Activated naive CD8-positive, alpha-beta T cell (primary cell): ENCODE measurements around the gene ABCD2.
"Not testable (repeated sequence)": the region's sequence is repeated elsewhere in the genome, so short reads cannot be mapped to it uniquely, and the experiment has no call there.

Experiments
- H3K27ac Mint-ChIP-seq: one replicate; pipeline ENCODE4 v1.8.0; 2021; ENCODE audit warnings: mixed read lengths
- H3K27me3 Mint-ChIP-seq: one replicate; pipeline ENCODE4 v1.8.0; 2021; ENCODE audit warnings: mixed read lengths
- H3K36me3 Mint-ChIP-seq: one replicate; pipeline ENCODE4 v1.8.0; 2021; ENCODE audit warnings: mixed read lengths
- H3K4me1 Mint-ChIP-seq: one replicate; pipeline ENCODE4 v1.8.0; 2021; ENCODE audit warnings: low read depth, mixed read lengths
- H3K4me3 Mint-ChIP-seq: one replicate; pipeline ENCODE4 v1.8.0; 2021; ENCODE audit warnings: mild to moderate bottlenecking, mixed read lengths
- H3K9me3 Mint-ChIP-seq: one replicate; pipeline ENCODE4 v1.8.0; 2021; ENCODE audit warnings: low read depth, mixed read lengths

ABCD2 gene

DNA sequence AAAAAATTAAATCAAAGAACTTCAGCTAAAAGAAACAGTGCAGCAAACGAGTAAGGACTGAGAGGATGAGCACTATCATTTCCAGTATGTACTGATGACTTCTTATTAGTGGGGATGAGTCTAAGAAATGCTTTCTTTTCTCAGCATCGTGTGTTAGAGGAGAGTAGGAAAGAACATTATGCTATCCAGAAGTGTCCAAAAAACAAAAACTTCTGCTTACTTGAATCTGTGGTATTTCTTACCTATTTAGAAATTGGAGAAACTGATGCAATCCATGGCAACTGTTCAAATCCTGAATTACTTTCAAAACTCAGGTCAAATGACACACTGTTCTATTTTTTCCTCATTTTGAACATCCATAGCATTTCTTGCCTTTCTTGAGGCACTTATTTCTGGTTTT lies 23.7 kb downstream of the ABCD2 start:
- Mint-ChIP-seq H3K27ac (no peak overlapping the region), H3K4me1 (peaks cover 19% of the 10 kb centered on the region), H3K9me3 (no peaks in the 10 kb centered on the region), H3K4me3 (no peak overlapping the region), H3K36me3 (peaks cover 8% of the 10 kb centered on the region), H3K27me3 (no peaks in the 10 kb centered on the region)

GRCh38 chr12:39592295-39592694 lies 27.3 kb downstream of the ABCD2 start:
- H3K27ac Mint-ChIP-seq = peak overlapping the region; percentile 50
- H3K4me1 Mint-ChIP-seq = peaks cover 20% of the 10 kb centered on the region

DNA sequence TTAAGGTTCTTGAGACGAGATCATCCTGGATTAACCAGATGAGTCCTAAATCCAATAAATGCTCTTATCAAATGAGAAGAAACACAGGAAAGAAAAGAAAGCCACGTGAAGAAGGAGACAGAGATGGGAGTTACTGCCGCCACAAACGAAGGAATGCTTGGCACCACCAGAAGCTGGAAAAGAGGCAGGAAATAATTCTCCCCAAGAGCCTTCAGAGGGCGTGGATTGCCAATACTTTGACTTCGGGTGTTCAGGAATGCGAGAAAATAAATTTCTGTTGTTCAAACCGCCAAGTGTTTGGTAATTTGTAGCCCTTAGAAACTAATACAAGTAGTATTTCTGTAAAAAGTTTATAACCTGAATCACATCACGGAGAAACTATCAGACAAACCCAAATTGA lies 31.3 kb downstream of the ABCD2 start:
- H3K27me3 Mint-ChIP-seq = no peaks in the 10 kb centered on the region
- H3K36me3 Mint-ChIP-seq = peaks cover 20% of the 10 kb centered on the region
- peaks cover 12% of the 10 kb centered on the region for H3K4me1 Mint-ChIP-seq
- no peak overlapping the region for H3K4me3 Mint-ChIP-seq
- no peaks in the 10 kb centered on the region for H3K9me3 Mint-ChIP-seq
- peak overlapping the region; percentile 5 for H3K27ac Mint-ChIP-seq

More at GRCh38 chr12:39592295-39592694, 27.3 kb downstream of the ABCD2 start:
- peaks cover 7% of the 10 kb centered on the region for H3K36me3 Mint-ChIP-seq
- H3K27me3 Mint-ChIP-seq = no peaks in the 10 kb centered on the region
- no peaks in the 10 kb centered on the region for H3K9me3 Mint-ChIP-seq
- H3K4me3 Mint-ChIP-seq = no peak overlapping the region

DNA sequence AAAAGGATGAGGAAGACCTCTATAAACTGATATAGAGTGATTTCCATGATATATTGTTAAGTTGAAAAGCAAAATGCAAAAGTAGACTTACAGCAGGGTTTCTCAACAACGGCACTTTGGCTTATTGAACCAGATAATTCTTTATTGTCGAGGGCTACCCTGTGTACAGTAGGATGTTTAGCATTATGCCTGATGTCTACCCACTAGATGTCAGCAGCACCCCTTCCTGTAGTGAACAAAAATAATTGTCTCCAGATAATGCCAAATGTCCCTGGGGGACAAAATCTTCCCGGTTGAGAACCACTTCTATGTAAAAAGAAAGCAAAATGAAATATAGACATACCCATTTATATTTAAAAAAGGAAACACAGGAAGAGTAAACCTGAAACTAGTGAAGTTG lies 32.4 kb downstream of the ABCD2 start:
- no peak overlapping the region for H3K27ac Mint-ChIP-seq
- no peaks in the 10 kb centered on the region for H3K9me3 Mint-ChIP-seq
- peaks cover 18% of the 10 kb centered on the region for H3K36me3 Mint-ChIP-seq
- H3K4me1 Mint-ChIP-seq = peaks cover 9% of the 10 kb centered on the region
- no peak overlapping the region for H3K4me3 Mint-ChIP-seq
- no peaks in the 10 kb centered on the region for H3K27me3 Mint-ChIP-seq

DNA sequence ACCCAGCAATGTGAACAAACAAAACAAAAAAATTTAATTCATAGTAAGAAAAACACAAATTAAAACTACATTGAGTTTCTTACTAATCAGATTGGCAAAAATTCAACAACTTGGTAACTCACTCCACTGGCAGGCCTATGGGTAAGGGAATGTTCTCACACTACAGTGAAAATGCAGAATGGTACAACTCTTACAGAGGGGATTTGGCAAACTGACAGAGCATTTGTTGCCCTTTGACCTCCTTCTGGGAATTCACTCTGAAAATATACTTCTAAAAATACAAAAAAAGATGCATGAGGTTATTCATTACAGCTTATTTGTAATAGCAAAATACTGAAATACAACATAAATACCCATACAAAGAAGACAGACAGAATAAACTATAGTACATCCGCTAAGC lies 32.8 kb downstream of the ABCD2 start:
- no peak overlapping the region for H3K4me3 Mint-ChIP-seq
- no peak overlapping the region for H3K27ac Mint-ChIP-seq
- peaks cover 7% of the 10 kb centered on the region for H3K4me1 Mint-ChIP-seq
- no peaks in the 10 kb centered on the region for H3K27me3 Mint-ChIP-seq
- H3K9me3 Mint-ChIP-seq = no peaks in the 10 kb centered on the region
- H3K36me3 Mint-ChIP-seq = peaks cover 18% of the 10 kb centered on the region

- no peak overlapping the region for H3K27ac Mint-ChIP-seq
- no peak overlapping the region for H3K4me3 Mint-ChIP-seq
- peaks cover 24% of the 10 kb centered on the region for H3K36me3 Mint-ChIP-seq
- no peaks in the 10 kb centered on the region for H3K4me1 Mint-ChIP-seq
- no peaks in the 10 kb centered on the region for H3K9me3 Mint-ChIP-seq
- H3K27me3 Mint-ChIP-seq = no peaks in the 10 kb centered on the region
These were observed 38.0 kb downstream of the ABCD2 start for GRCh38 chr12:39581592-39581991.

GRCh38 chr12:39575498-39575875 lies 44.1 kb downstream of the ABCD2 start:
- Mint-ChIP-seq H3K4me1 (peaks cover 7% of the 10 kb centered on the region), H3K4me3 (no peak overlapping the region), H3K9me3 (no peaks in the 10 kb centered on the region), H3K27me3 (no peaks in the 10 kb centered on the region), H3K27ac (peak overlapping the region; percentile 52), H3K36me3 (peaks cover 37% of the 10 kb centered on the region)

DNA sequence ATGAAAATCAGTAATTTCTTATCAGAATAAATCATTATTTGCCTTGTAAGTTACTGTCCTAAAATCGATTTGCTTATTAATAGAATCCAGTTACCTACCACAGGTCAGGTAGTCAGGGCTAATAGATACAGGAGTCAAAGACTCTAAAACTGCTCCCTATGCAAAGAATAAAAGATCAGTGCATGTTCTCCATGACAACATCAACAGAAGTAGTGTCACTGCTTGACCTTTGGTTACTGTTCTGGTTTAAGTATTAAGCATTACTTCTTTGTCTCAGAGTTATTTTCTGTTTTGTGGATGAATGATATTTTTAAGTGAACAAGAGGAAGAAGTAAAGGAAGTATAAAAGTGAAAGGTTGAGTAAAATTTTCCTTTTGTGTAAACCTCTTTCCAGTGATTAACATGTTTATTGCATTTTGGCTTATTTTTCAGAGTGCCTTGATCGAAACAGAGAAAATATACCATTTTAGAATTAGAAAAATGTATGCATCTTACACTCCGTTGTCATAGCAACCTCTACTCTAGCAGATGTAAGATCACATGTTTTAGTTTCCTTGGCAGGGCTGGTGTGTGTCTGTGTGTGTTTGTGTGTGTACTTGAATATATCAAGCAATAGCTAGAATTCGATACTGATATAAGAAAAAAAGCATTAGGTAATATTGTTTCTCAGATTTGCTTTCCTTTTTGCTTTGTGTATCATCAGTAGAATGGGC lies 44.7 kb downstream of the ABCD2 start:
- peak overlapping the region; percentile 52 for H3K27ac Mint-ChIP-seq
- H3K9me3 Mint-ChIP-seq = no peaks in the 10 kb centered on the region
- no peaks in the 10 kb centered on the region for H3K27me3 Mint-ChIP-seq
- H3K4me3 Mint-ChIP-seq = no peak overlapping the region
- peaks cover 42% of the 10 kb centered on the region for H3K36me3 Mint-ChIP-seq
- H3K4me1 Mint-ChIP-seq = peaks cover 7% of the 10 kb centered on the region

GRCh38 chr12:39574378-39574777 lies 45.2 kb downstream of the ABCD2 start:
- Mint-ChIP-seq H3K27me3 (no peaks in the 10 kb centered on the region), H3K4me3 (no peak overlapping the region), H3K9me3 (peaks cover 3% of the 10 kb centered on the region), H3K27ac (no peak overlapping the region), H3K4me1 (peaks cover 7% of the 10 kb centered on the region), H3K36me3 (peaks cover 44% of the 10 kb centered on the region)

GRCh38 chr12:39573971-39574370 lies 45.6 kb downstream of the ABCD2 start:
- no peak overlapping the region for H3K4me3 Mint-ChIP-seq
- H3K36me3 Mint-ChIP-seq = peaks cover 44% of the 10 kb centered on the region
- H3K27me3 Mint-ChIP-seq = no peaks in the 10 kb centered on the region
- peaks cover 7% of the 10 kb centered on the region for H3K4me1 Mint-ChIP-seq
- peaks cover 3% of the 10 kb centered on the region for H3K9me3 Mint-ChIP-seq
- H3K27ac Mint-ChIP-seq = no peak overlapping the region

DNA sequence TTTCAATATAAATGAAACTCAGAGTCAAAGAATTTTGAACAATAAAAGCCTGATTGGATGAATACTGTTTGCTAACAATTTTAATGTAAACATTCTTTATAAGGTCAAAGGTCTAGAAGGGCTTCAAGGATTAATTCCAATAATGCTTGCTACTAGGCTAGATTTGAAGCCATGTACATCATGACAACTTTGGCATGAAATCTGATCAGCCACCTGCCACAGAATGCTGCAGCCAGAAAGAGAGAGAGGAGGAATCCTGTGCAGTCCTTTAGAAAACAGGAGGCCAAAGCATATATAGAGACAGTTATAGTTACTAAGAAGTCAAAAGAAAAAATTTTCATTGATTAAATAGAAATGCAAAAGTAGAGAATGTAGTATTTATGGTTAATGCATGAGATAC lies 47.1 kb downstream of the ABCD2 start:
- H3K36me3 Mint-ChIP-seq = peaks cover 44% of the 10 kb centered on the region
- no peaks in the 10 kb centered on the region for H3K27me3 Mint-ChIP-seq

DNA sequence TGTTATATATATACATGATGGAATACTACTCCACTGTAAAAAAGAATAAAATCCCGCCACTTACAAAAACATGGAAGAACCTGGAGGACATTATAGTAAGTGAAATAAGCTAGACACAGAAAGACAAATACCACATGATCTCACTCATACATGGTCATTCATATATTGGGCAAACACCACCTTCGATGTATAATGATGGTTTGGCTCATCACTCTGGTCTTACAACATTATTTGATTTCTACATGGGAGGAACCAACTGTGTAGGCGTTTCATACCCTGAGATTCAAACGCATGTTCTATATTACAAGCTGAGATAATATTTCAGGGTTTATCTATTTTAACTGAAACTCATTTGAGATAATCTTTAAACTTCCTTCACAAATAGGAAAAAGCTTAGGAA lies 48.3 kb downstream of the ABCD2 start:
- Mint-ChIP-seq H3K4me3 (no peak overlapping the region), H3K27me3 (no peaks in the 10 kb centered on the region)

More for the DNA sequence above, 47.1 kb downstream of the ABCD2 start:
- H3K4me3 Mint-ChIP-seq = no peak overlapping the region
- no peak overlapping the region for H3K27ac Mint-ChIP-seq
- peaks cover 7% of the 10 kb centered on the region for H3K4me1 Mint-ChIP-seq
- H3K9me3 Mint-ChIP-seq = peaks cover 3% of the 10 kb centered on the region

GRCh38 chr12:39553476-39553875 lies 66.1 kb downstream of the ABCD2 start:
- H3K27me3 Mint-ChIP-seq = no peaks in the 10 kb centered on the region
- H3K4me3 Mint-ChIP-seq = no peak overlapping the region
- H3K9me3 Mint-ChIP-seq = peaks cover 3% of the 10 kb centered on the region
- H3K4me1 Mint-ChIP-seq = no peaks in the 10 kb centered on the region
- H3K27ac Mint-ChIP-seq = no peak overlapping the region
- peaks cover 21% of the 10 kb centered on the region for H3K36me3 Mint-ChIP-seq

More for the DNA sequence above, 48.3 kb downstream of the ABCD2 start:
- Mint-ChIP-seq H3K9me3 (peaks cover 10% of the 10 kb centered on the region), H3K27ac (no peak overlapping the region), H3K36me3 (peaks cover 49% of the 10 kb centered on the region), H3K4me1 (peaks cover 7% of the 10 kb centered on the region)

- not testable (repeated sequence) for H3K27ac Mint-ChIP-seq, H3K4me3 Mint-ChIP-seq, H3K9me3 Mint-ChIP-seq, H3K36me3 Mint-ChIP-seq, H3K4me1 Mint-ChIP-seq, H3K27me3 Mint-ChIP-seq
These were observed 75.4 kb downstream of the ABCD2 start for GRCh38 chr12:39544211-39544610.

GRCh38 chr12:39541471-39541870 lies 78.1 kb downstream of the ABCD2 start:
- Mint-ChIP-seq H3K9me3 (no peaks in the 10 kb centered on the region), H3K4me3 (no peak overlapping the region), H3K36me3 (peaks cover 9% of the 10 kb centered on the region), H3K4me1 (no peaks in the 10 kb centered on the region), H3K27ac (no peak overlapping the region), H3K27me3 (no peaks in the 10 kb centered on the region)

DNA sequence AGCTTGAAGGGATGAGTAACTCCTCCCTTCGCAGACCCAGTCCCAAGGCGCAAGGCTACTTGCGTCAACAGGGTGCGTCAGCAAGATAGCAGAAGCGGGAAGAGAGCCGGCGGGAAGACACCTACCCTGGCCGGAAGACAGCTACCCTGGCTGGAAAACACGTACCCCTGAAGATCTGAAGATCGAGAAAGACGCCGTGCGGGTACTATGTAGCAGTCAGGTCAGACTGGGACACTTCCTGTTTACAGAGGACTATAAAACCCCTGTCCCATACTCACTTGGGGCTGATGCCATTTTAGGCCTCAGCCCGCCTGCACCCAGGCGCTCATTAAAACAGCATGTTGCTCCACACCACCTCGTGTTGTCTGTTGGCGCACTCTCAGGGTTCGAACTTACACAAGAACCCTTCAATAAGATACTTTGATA lies 80.9 kb downstream of the ABCD2 start:
- H3K36me3 Mint-ChIP-seq = peaks cover 6% of the 10 kb centered on the region
- no peak overlapping the region for H3K4me3 Mint-ChIP-seq
- no peaks in the 10 kb centered on the region for H3K4me1 Mint-ChIP-seq
- H3K27me3 Mint-ChIP-seq = no peaks in the 10 kb centered on the region
- H3K9me3 Mint-ChIP-seq = no peaks in the 10 kb centered on the region
- H3K27ac Mint-ChIP-seq = no peak overlapping the region
